ENCODE data around the gene BICDL1.

BICDL1 gene

GRCh38 chr12:120055231-120056000 is 66.4 kb downstream of the BICDL1 start:
- DNase-seq, result no peak

GRCh38 chr12:120056739-120057138 is 67.7 kb downstream of the BICDL1 start:
- DNase-seq, result no peak

- no peak for DNase-seq
Measured at GRCh38 chr12:120060196-120060595, 71.2 kb downstream of the BICDL1 start.

- DNase-seq, result no peak
Measured at GRCh38 chr12:120060717-120061116, 71.7 kb downstream of the BICDL1 start.

GRCh38 chr12:120061575-120062214 is 72.7 kb downstream of the BICDL1 start:
- no peak for DNase-seq

GRCh38 chr12:120062976-120063579 is 74.0 kb downstream of the BICDL1 start:
- DNase-seq, result no peak

- DNase-seq, result no peak
Measured at GRCh38 chr12:120064054-120064940, 75.3 kb downstream of the BICDL1 start.

- no peak for DNase-seq
Measured at GRCh38 chr12:120065472-120065871, 76.4 kb downstream of the BICDL1 start.

- no peak for DNase-seq
Measured at GRCh38 chr12:120066341-120066740, 77.3 kb downstream of the BICDL1 start.

GRCh38 chr12:120067084-120067869 is 78.2 kb downstream of the BICDL1 start:
- DNase-seq, result peak; percentile 88

- DNase-seq, result no peak
Measured at GRCh38 chr12:120067901-120068300, 78.9 kb downstream of the BICDL1 start.

- DNase-seq, result no peak
Measured at GRCh38 chr12:120069278-120069677, 80.2 kb downstream of the BICDL1 start.

GRCh38 chr12:120071493-120072020 is 82.5 kb downstream of the BICDL1 start:
- DNase-seq, result no peak

GRCh38 chr12:120072472-120073249 is 83.6 kb downstream of the BICDL1 start:
- no peak for DNase-seq

- no peak for DNase-seq
Measured at GRCh38 chr12:120075034-120075616, 86.1 kb downstream of the BICDL1 start.

- DNase-seq, result no peak
Measured at GRCh38 chr12:120076651-120077050, 87.6 kb downstream of the BICDL1 start.

GRCh38 chr12:120077260-120077659 is 88.2 kb downstream of the BICDL1 start:
- no peak for DNase-seq

- DNase-seq, result no peak
Measured at GRCh38 chr12:120078868-120079267, 89.8 kb downstream of the BICDL1 start.

- DNase-seq, result no peak
Measured at GRCh38 chr12:120079411-120080400, 90.7 kb downstream of the BICDL1 start.

Data from NCI-H2029 treated with DMSO at 0.1 percent for 48 hours (cell line).